DND-41 (cell line): ENCODE measurements around the gene DLGAP5.

Experiments used
- CTCF ChIP-seq: IDR thresholded peaks from 2 replicates; pipeline ENCODE4 v1.5.1; 2012; ENCODE audit warnings: borderline replicate concordance, low read length, moderate library complexity, mild to moderate bottlenecking; ENCODE audit not compliant: poor library complexity, severe bottlenecking; ENCODE audit errors: extremely low read depth
- EZH2 ChIP-seq: IDR thresholded peaks from 3 replicates; pipeline ENCODE4 v1.6.1; 2012; ENCODE audit warnings: borderline replicate concordance, low read depth, mild to moderate bottlenecking, moderate library complexity, low read length, inconsistent platforms; ENCODE audit not compliant: severe bottlenecking

DNA sequence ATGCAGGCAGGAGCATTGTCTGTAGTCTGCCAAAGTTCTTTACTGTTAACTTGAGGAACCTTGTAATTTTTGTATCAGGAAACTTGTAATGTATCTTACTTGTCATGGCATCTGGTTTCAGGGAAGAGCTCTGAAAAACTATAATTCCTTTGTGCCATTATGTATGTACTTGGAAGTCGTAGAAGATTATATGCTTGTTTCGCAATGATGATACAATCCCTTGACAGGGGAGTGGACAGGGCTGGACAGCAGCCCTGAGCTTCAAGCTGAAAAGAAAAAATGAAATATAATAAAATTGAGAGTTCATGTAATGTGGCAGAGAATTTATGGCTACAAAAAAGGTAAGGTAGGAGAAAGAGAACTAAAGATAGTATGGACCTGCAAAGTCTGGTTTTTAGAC, 7.4 kb upstream of the DLGAP5 start:
- TF ChIP-seq CTCF (no peak), EZH2 (no peak)
